OCI-LY3 (cell line): Measurements from ENCODE around the gene ADAMTS3.

Experiments used
- H2AFZ ChIP-seq: fragments of 200-600, 300-600 bp; shearing (Covaris generic); 2 replicates; pipeline ENCODE4 v1.6.0; 2014; ENCODE audit warnings: antibody characterized with exemption, low read depth, low read length
- H3K27ac ChIP-seq: fragments of 200-600, 300-600 bp; sonication (generic); 2 replicates; pipeline ENCODE4 v1.5.1; 2014; ENCODE audit warnings: mild to moderate bottlenecking, low read length, moderate library complexity, mixed read lengths
- H3K27me3 ChIP-seq: fragments of 200-600, 300-600 bp; sonication (generic); 2 replicates; pipeline ENCODE4 v1.6.1; 2014; ENCODE audit warnings: low read depth, low read length, mixed read lengths
- H3K36me3 ChIP-seq: fragments of 200-600, 300-600 bp; sonication (generic); replicated peaks from 2 replicates; pipeline ENCODE3; 2014; ENCODE audit warnings: low read depth, low read length, mixed read lengths
- H3K4me1 ChIP-seq: fragments of 300-600, 200-600 bp; sonication (generic); 2 replicates; pipeline ENCODE4 v1.6.1; 2014; ENCODE audit warnings: low read length, mixed read lengths
- H3K4me2 ChIP-seq: fragments of 200-600, 300-600 bp; sonication (generic); 2 replicates; pipeline ENCODE4 v1.6.1; 2014; ENCODE audit warnings: low read length, mixed read lengths
- H3K4me3 ChIP-seq: fragments of 300-600, 200-600 bp; sonication (generic); 2 replicates; pipeline ENCODE4 v1.5.1; 2014; ENCODE audit warnings: antibody characterized with exemption, mild to moderate bottlenecking, low read length, moderate library complexity
- H3K79me2 ChIP-seq: fragments of 300-600, 200-600 bp; shearing (Covaris generic); 2 replicates; pipeline ENCODE4 v1.6.1; 2014; ENCODE audit warnings: mild to moderate bottlenecking, low read length, mixed read lengths
- H3K9ac ChIP-seq: fragments of 300-600, 200-600 bp; shearing (Covaris generic); 2 replicates; pipeline ENCODE4 v1.6.0; 2014; ENCODE audit warnings: mild to moderate bottlenecking, low read length, moderate library complexity
- H3K9me3 ChIP-seq: fragments of 200-600, 300-600 bp; shearing (Covaris generic); 2 replicates; pipeline ENCODE4 v1.6.1; 2014; ENCODE audit warnings: low read length, mixed read lengths; ENCODE audit not compliant: insufficient read depth
- H4K20me1 ChIP-seq: fragments of 200-600, 300-600 bp; sonication (generic); 2 replicates; pipeline ENCODE4 v1.6.1; 2016; ENCODE audit warnings: low read length, mixed read lengths; ENCODE audit not compliant: insufficient read depth
- EZH2phosphoT487 ChIP-seq: fragments of 200-600 bp; shearing (Covaris generic); IDR thresholded peaks from 2 replicates; pipeline ENCODE4 v1.6.1; 2018; ENCODE audit warnings: antibody characterized with exemption, mixed run types, low read depth
- TF ChIP-seq, protein P1 (sequence below): fragments of 200-600, 300-600 bp; sonication (generic); IDR thresholded peaks from 2 replicates; pipeline ENCODE4 v1.5.1; 2014; ENCODE audit warnings: antibody characterized with exemption, low read length, low read depth

The ADAMTS3 gene

DNA sequence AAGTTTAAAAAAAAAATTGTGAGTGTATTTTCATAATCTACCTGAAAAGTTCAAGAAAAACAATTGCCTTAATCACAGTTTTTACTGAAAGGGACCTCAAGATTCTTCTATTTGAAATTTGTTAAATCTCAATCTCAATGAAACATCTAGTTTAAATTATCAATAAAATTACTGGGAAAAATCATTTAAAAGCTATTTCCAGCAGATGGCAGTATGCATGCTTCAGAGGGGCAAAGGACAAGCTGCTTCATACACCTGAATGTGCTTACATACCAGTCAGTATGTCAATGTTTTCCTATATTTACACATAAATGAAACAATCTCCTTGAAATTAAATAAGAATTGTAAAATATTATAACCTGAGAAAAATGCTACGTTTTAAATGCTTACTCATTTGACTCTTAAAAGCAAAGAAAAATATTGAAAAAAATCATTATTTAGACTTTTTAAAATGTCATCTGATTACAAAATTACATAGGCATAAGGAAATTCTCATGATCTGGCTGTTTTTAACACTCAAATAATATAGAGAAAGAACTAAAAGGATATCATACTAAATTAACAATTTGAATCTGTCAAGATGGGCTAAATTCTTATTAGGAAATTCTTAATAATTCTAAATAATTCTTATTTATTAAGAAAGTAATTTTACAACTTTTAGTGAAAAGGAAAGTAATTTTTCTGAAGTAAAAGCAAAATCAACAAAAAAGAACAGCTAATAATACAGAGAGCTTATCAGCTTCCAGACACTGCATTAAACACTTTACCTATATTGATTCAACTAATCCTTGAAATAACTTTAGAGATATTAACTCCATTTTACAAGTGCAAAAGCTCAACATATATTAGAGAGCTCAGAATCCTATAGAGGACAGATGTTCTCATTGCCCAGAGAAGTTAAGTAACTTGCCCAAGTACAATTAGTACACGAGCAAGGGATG is 242.1 kb downstream of the ADAMTS3 start:
- Histone ChIP-seq H4K20me1 (no peaks in the 10 kb centered on the region), H3K4me3 (no peak overlapping the region), H3K27me3 (no peaks in the 10 kb centered on the region), H3K27ac (no peak overlapping the region), H3K4me1 (no peaks in the 10 kb centered on the region), H2AFZ (no peak overlapping the region), H3K9ac (no peak overlapping the region), H3K79me2 (no peaks in the 10 kb centered on the region), H3K4me2 (no peak overlapping the region), H3K36me3 (no peaks in the 10 kb centered on the region), H3K9me3 (no peaks in the 10 kb centered on the region)
- TF ChIP-seq, protein P1, sequence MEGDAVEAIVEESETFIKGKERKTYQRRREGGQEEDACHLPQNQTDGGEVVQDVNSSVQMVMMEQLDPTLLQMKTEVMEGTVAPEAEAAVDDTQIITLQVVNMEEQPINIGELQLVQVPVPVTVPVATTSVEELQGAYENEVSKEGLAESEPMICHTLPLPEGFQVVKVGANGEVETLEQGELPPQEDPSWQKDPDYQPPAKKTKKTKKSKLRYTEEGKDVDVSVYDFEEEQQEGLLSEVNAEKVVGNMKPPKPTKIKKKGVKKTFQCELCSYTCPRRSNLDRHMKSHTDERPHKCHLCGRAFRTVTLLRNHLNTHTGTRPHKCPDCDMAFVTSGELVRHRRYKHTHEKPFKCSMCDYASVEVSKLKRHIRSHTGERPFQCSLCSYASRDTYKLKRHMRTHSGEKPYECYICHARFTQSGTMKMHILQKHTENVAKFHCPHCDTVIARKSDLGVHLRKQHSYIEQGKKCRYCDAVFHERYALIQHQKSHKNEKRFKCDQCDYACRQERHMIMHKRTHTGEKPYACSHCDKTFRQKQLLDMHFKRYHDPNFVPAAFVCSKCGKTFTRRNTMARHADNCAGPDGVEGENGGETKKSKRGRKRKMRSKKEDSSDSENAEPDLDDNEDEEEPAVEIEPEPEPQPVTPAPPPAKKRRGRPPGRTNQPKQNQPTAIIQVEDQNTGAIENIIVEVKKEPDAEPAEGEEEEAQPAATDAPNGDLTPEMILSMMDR: peak; percentile 69
- TF ChIP-seq EZH2phosphoT487: no peak

DNA sequence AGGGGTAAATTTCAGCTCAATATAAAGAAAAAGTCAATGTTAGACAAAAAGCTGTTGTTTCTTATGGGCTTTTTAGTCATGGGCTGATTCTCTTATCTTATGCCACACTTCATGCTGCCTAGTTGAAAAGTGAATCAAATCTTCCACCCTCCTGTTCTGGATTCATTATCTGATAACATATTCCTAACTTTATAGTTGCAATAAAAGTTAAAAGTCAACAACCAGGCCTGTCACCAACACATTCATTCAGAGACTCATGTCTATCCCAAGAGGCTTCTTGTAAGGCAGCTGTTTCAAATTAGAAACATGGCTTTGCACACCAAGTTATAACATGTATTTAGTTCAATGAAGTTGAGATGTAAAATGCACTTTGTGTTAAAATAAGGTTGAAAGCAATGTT is 243.8 kb downstream of the ADAMTS3 start:
- H3K27ac ChIP-seq: no peak overlapping the region
- TF ChIP-seq EZH2phosphoT487: no peak
- TF ChIP-seq, protein P1: no peak
- no peak overlapping the region for H3K4me2 ChIP-seq
- H3K9ac ChIP-seq: no peak overlapping the region
- no peaks in the 10 kb centered on the region for H3K4me1 ChIP-seq
- no peaks in the 10 kb centered on the region for H3K79me2 ChIP-seq
- H3K27me3 ChIP-seq: no peaks in the 10 kb centered on the region
- H3K9me3 ChIP-seq: no peaks in the 10 kb centered on the region
- H2AFZ ChIP-seq: no peak overlapping the region
- H3K4me3 ChIP-seq: no peak overlapping the region
- no peaks in the 10 kb centered on the region for H3K36me3 ChIP-seq
- H4K20me1 ChIP-seq: no peaks in the 10 kb centered on the region

DNA sequence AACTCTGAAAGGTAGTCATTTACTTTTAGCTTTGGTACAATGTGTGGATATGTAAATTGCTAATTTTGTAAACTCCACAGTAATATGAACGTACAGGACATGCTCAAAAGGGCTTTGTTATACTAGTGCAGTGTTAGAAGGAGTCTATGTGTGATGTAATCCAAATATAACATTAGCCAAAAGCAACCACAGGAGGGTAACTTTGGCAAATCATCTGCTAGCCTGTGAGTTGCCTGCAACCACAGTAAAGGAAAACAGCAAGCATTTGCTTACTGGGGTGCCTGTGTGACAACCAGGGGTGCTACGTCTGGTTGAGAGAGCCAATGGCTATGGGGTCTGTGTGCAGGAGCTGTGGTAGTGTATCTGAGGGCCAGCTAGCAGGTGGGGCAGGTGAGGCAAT is 245.8 kb downstream of the ADAMTS3 start:
- Histone ChIP-seq H3K27me3 (no peaks in the 10 kb centered on the region), H2AFZ (no peak overlapping the region), H3K4me3 (no peak overlapping the region)

More for the DNA sequence above, 245.8 kb downstream of the ADAMTS3 start:
- Histone ChIP-seq H3K9ac (no peak overlapping the region), H4K20me1 (no peaks in the 10 kb centered on the region), H3K4me1 (no peaks in the 10 kb centered on the region), H3K4me2 (no peak overlapping the region), H3K79me2 (no peaks in the 10 kb centered on the region), H3K36me3 (no peaks in the 10 kb centered on the region), H3K9me3 (no peaks in the 10 kb centered on the region), H3K27ac (no peak overlapping the region)
- no peak for TF ChIP-seq EZH2phosphoT487
- TF ChIP-seq, protein P1: no peak
